NB4 (cell line): ENCODE measurements around the gene MAD1L1.

Source experiments
- DNase-seq: peaks from one replicate; pipeline ENCODE4 v3.0.0; 2010; ENCODE audit warnings: low read depth
- H3K4me3 ChIP-seq: one replicate; pipeline ENCODE4 v1.5.1; 2011; ENCODE audit warnings: mild to moderate bottlenecking, low read depth, low read length, moderate library complexity
- MYC ChIP-seq: IDR thresholded peaks from 2 replicates; pipeline ENCODE4 v1.6.1; 2011; ENCODE audit warnings: low read depth, low read length
- POLR2A ChIP-seq: IDR thresholded peaks from 2 replicates; pipeline ENCODE4 v1.6.1; 2011; ENCODE audit warnings: mild to moderate bottlenecking; ENCODE audit not compliant: insufficient read length; ENCODE audit errors: extremely low read depth
- TF ChIP-seq, protein P1 (sequence below): IDR thresholded peaks from one replicate; pipeline ENCODE4 v1.5.1; 2012; ENCODE audit warnings: low read depth, low read length
- TF ChIP-seq, protein P2 (sequence below): IDR thresholded peaks from 2 replicates; pipeline ENCODE4 v1.6.1; 2011; ENCODE audit warnings: low read depth, low read length

Gene MAD1L1

DNA sequence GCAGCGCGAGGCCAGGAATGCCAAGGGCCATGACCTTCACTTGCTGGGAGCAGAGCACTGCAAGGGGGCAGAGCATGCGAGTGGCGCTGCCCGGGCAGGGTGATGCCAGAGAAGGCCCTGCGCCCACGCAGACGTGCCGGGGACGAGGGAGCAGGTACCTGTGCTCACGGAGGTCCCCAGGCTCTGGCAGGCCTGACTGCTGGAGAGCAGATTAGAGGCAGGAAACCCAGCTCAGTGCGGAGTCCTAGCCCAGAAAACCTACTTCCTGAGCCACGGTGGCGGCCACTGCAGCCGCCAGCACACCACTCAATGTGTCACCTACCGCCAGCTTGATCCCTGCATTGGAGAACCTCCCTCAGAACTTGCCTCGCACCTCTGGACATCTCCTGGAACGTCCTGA, 148.4 kb downstream of the MAD1L1 start:
- no peak for DNase-seq

DNA sequence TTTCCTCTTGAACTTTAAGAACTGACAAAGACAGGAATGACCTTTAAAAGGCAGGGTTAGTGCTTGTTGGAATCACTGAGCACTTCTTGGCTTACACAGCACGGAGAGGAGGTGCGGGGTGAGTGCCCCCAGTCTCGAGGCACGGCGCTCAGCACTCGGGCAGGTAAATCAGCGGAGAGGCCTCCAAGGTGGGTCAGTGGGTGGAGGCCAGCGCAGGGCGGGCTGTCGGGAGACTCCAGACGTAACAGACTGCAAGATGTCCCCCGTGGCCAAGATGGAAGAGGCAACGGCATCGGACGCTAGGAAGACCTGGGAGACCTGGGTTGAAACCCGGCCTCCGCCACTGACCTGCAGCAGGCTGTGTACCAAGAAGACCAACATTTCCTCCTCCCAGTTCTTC, 149.4 kb downstream of the MAD1L1 start:
- H3K4me3 ChIP-seq: no peak overlapping the region
- TF ChIP-seq MYC (no peak), POLR2A (no peak)
- TF ChIP-seq, protein P1, sequence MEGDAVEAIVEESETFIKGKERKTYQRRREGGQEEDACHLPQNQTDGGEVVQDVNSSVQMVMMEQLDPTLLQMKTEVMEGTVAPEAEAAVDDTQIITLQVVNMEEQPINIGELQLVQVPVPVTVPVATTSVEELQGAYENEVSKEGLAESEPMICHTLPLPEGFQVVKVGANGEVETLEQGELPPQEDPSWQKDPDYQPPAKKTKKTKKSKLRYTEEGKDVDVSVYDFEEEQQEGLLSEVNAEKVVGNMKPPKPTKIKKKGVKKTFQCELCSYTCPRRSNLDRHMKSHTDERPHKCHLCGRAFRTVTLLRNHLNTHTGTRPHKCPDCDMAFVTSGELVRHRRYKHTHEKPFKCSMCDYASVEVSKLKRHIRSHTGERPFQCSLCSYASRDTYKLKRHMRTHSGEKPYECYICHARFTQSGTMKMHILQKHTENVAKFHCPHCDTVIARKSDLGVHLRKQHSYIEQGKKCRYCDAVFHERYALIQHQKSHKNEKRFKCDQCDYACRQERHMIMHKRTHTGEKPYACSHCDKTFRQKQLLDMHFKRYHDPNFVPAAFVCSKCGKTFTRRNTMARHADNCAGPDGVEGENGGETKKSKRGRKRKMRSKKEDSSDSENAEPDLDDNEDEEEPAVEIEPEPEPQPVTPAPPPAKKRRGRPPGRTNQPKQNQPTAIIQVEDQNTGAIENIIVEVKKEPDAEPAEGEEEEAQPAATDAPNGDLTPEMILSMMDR: no peak
- TF ChIP-seq, protein P2, sequence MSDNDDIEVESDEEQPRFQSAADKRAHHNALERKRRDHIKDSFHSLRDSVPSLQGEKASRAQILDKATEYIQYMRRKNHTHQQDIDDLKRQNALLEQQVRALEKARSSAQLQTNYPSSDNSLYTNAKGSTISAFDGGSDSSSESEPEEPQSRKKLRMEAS: no peak
- DNase-seq: no peak

More for the DNA sequence above, 148.4 kb downstream of the MAD1L1 start:
- TF ChIP-seq POLR2A: no peak
- TF ChIP-seq MYC: no peak
- TF ChIP-seq, protein P1: no peak
- TF ChIP-seq, protein P2: no peak
- H3K4me3 ChIP-seq: no peak overlapping the region

DNA sequence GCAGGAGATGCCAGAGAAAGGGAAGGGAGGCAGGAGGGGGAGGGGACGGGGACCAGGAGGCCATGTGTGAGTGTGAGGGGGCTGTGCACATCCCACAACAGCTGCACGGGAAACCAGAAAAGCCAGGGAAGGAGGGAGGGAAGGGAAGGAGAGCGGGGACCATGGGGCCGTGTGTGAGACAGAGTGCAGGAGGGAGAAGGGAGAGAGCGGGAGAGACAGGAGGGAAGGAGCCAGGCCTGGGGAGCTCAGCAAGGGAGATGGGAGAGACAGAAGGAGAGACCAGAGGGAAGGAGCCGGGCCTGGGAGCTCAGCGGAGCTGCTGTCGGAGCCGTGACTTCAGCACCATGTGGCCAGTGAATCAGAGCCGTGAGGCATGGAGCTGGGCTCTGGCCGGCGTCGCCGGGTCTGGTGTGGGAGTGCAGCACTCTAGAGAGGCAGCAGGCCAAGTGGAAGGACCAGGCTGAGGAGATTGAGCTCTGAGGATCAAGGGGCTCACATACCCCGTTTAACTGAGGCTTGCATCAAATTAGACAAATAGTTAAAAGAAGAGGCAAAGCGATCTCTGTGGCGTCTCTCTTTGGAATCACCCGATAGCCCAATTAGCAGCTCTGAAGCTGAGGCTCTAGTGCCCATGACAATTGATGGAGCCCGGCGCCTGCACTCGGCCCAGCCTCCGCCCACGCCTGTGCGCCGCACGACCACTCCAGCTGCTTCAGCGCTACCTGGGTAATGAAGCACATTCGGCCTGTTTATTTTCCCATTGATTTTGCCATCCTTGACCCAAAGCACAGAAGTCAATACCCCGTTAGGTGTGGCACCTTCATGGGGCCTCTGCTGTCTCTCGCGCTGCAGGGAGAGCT, 150.4 kb downstream of the MAD1L1 start:
- no peak overlapping the region for H3K4me3 ChIP-seq
- TF ChIP-seq, protein P1: no peak
- TF ChIP-seq, protein P2: no peak
- TF ChIP-seq POLR2A (no peak), MYC (no peak)
- no peak for DNase-seq

DNA sequence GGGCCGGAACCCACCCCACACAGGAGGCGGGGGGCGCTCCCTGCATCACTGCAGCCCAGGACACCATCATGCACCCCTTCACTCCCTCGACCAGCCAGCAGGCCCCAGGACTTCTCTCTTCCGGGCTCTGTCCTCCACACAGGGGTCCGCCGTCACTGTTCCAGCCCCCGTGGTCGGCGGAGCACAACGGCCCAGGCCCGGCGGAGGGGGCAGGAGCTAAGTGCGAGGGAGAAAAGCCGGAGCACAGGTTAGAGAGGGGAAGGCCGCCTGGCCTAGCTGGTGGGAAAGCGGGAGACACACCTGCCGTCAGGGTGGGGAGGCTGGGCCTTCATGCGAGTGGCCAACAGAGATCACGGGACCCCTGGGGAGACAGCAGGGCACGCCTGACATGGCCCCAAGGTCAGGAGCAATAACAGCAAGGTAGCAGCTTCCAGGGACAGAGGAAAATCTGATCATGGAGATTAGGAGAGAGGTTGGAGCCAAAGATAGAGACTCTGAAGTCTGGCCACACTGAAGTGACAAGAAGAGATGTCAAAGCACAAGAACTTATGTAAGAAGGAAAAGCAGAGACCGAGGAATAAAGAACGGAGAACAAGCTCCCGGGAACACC, 151.1 kb downstream of the MAD1L1 start:
- DNase-seq: no peak
- H3K4me3 ChIP-seq: no peak overlapping the region
- TF ChIP-seq MYC (no peak), POLR2A (no peak)
- TF ChIP-seq, protein P2: no peak
- TF ChIP-seq, protein P1: no peak

DNA sequence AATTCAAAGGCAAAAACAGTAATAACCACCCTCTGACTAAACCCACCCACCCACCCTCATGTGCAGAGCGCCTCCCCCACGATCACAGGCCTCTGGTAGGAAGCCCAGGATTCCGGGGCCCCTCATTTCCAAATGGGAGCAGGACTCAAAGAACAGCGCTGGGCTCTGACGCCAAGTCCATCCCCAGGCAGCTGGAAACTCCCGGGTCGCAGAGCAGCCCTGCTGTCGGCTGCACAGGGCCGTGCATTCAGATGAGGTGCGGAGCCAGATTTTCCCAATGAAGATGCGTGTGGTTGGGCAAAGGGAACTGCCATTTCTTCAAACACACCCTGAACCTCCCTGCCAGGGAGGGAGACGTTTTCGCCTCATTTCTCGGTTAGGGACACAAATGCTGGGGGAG, 152.3 kb downstream of the MAD1L1 start:
- no peak overlapping the region for H3K4me3 ChIP-seq

More for the DNA sequence above, 152.3 kb downstream of the MAD1L1 start:
- TF ChIP-seq, protein P2: no peak
- no peak for TF ChIP-seq POLR2A
- TF ChIP-seq, protein P1: no peak
- TF ChIP-seq MYC: no peak
- DNase-seq: no peak
